Mucosa of descending colon (tissue), 3 donors: ENCODE data around the gene COL11A1. TPM values are rescaled to one million over a fixed set of nuclear protein-coding genes. Genes with fewer than 3 reads are reported as not detected.

Experiments used
- ATAC-seq: fragments of 200-7000 bp; cut with Tn5 transposase; one replicate; pipeline ENCODE4 v1.9.1; 2020; ENCODE audit warnings: mild to moderate bottlenecking, moderate library complexity
- DNase-seq, 3 donors: peaks; one replicate each; pipeline ENCODE4 v3.0.0-alpha.2; 2020
- H3K36me3 ChIP-seq: fragments of 200-600 bp; one replicate; pipeline ENCODE4 v1.8.0; 2021; ENCODE audit warnings: low read depth, mild to moderate bottlenecking
- H3K4me1 ChIP-seq: fragments of 200-600 bp; one replicate; pipeline ENCODE4 v1.8.0; 2021; ENCODE audit warnings: low read depth, mild to moderate bottlenecking
- H3K4me3 ChIP-seq: fragments of 200-600 bp; one replicate; pipeline ENCODE4 v1.8.0; 2021; ENCODE audit warnings: mild to moderate bottlenecking
- H3K9me3 ChIP-seq: fragments of 200-600 bp; one replicate; pipeline ENCODE4 v1.8.0; 2021; ENCODE audit warnings: mild to moderate bottlenecking
- CTCF ChIP-seq: fragments of 200-600 bp; IDR thresholded peaks from one replicate; pipeline ENCODE4 v1.8.0; 2022; ENCODE audit warnings: antibody characterized with exemption, mild to moderate bottlenecking
- intact Hi-C, 2 donors: fragments of 100-400 bp; cut with DNase I in 1 of 2; cut with micrococcal nuclease in 1 of 2; formaldehyde crosslinking; loops; one replicate each; pipeline versions ENCODE4 v1.11.0 to v1.11.1; 2022; cut with DNase I, micrococcal nuclease
- total RNA-seq, 3 donors: library from RNA; stranded (reverse); fragmentation: NEBNext Ultra II Directional in 2 of 3; extraction: Animal tissue kit (Norgen Biotek cat#: 25700) in 2 of 3; gene quantifications; one replicate each; pipeline versions ENCODE4 v1.2.1 to v1.2.4, GENCODE V29; 2021 to 2023
- donor health status: DM: no; HTN: no; CAD: no; lungs with moderate emphysema.
- donor health status: DM: no; HTN: no; CAD: no.
- donor health status: DM: no; HTN: yes; CAD: no.

COL11A1 gene
- total RNA-seq, 3 donors from 2014 or later: 0.06 to 0.82 TPM; not detected in 1

- no peak for TF ChIP-seq CTCF
- Histone ChIP-seq H3K9me3 (no peaks in the 10 kb centered on the region), H3K4me3 (no peak overlapping the region), H3K4me1 (no peaks in the 10 kb centered on the region), H3K36me3 (no peaks in the 10 kb centered on the region)
- ATAC-seq (no peak), DNase-seq (no peak)
- intact Hi-C loops: no loop called here
These were observed 24.1 kb downstream of the COL11A1 start for GRCh38 chr1:103084181-103084580.

GRCh38 chr1:103075316-103076000 lies 32.9 kb downstream of the COL11A1 start:
- no peak for DNase-seq
- no peaks in the 10 kb centered on the region for H3K9me3 ChIP-seq
- no peaks in the 10 kb centered on the region for H3K4me1 ChIP-seq
- no peaks in the 10 kb centered on the region for H3K36me3 ChIP-seq
- no peak for ATAC-seq
- no peak for TF ChIP-seq CTCF
- H3K4me3 ChIP-seq: no peak overlapping the region
- intact Hi-C loops: no loop called here

GRCh38 chr1:103074224-103074623 lies 34.1 kb downstream of the COL11A1 start:
- no peaks in the 10 kb centered on the region for H3K36me3 ChIP-seq
- TF ChIP-seq CTCF: no peak
- no peak for ATAC-seq
- no peaks in the 10 kb centered on the region for H3K4me1 ChIP-seq
- intact Hi-C loops: no loop called here
- no peaks in the 10 kb centered on the region for H3K9me3 ChIP-seq
- no peak for DNase-seq
- H3K4me3 ChIP-seq: no peak overlapping the region

GRCh38 chr1:103069201-103069600 lies 39.1 kb downstream of the COL11A1 start:
- Histone ChIP-seq H3K4me3 (no peak overlapping the region), H3K4me1 (no peaks in the 10 kb centered on the region), H3K9me3 (no peaks in the 10 kb centered on the region), H3K36me3 (no peaks in the 10 kb centered on the region)
- DNase-seq (no peak), ATAC-seq (no peak)
- TF ChIP-seq CTCF: no peak
- intact Hi-C loops: no loop called here

GRCh38 chr1:103063921-103064320 lies 44.4 kb downstream of the COL11A1 start:
- no peak for ATAC-seq
- intact Hi-C loops: no loop called here
- Histone ChIP-seq H3K36me3 (no peaks in the 10 kb centered on the region), H3K9me3 (no peaks in the 10 kb centered on the region), H3K4me1 (no peaks in the 10 kb centered on the region), H3K4me3 (no peak overlapping the region)
- TF ChIP-seq CTCF: no peak
- no peak for DNase-seq

- Histone ChIP-seq H3K36me3 (no peaks in the 10 kb centered on the region), H3K4me3 (no peak overlapping the region), H3K9me3 (no peaks in the 10 kb centered on the region), H3K4me1 (no peaks in the 10 kb centered on the region)
- no peak for TF ChIP-seq CTCF
- intact Hi-C loops: no loop called here
- DNase-seq (no peak), ATAC-seq (no peak)
These were observed 49.9 kb downstream of the COL11A1 start for GRCh38 chr1:103058391-103058790.
